OCI-LY7 (cell line): ENCODE measurements around the gene CLEC4F.

Experiments used
- CTCF ChIP-seq: fragments of 200-600 bp; sonication (generic); conservative IDR thresholded peaks from 2 replicates; pipeline ENCODE4 v1.5.1; 2014; ENCODE audit warnings: mild to moderate bottlenecking, antibody characterized with exemption, low read length, moderate library complexity, mixed read lengths
- EZH2phosphoT487 ChIP-seq: fragments of 200-600 bp; sonication (generic); IDR thresholded peaks from 2 replicates; pipeline ENCODE4 v1.6.1; 2018; ENCODE audit warnings: low read depth, borderline replicate concordance, mild to moderate bottlenecking, mixed run types, antibody characterized with exemption, low read length, moderate library complexity, mixed read lengths

GRCh38 chr2:70801607-70802263, 18.7 kb downstream of the CLEC4F start:
- no peak for TF ChIP-seq CTCF
- no peak for TF ChIP-seq EZH2phosphoT487
